Adipocyte (in vitro differentiated cells): ENCODE measurements around the gene CDC20.
A peak's percentile ranks its signal among the peaks of the same experiment; 100 is the strongest.
"Not testable (repeated sequence)": the region's sequence is repeated elsewhere in the genome, so short reads cannot be mapped to it uniquely, and the experiment has no call there.

Experiments
- DNase-seq: peaks from one replicate; pipeline ENCODE4 v3.0.0-alpha.2; 2015; ENCODE audit warnings: low read depth
- H3K27me3 ChIP-seq: replicated peaks from 2 replicates; pipeline ENCODE4 v1.7.0; 2013; ENCODE audit warnings: mild to moderate bottlenecking, low read length, moderate library complexity; ENCODE audit not compliant: control insufficient read depth, insufficient read depth
- H3K36me3 ChIP-seq: 2 replicates; pipeline ENCODE4 v1.7.0; 2013; ENCODE audit warnings: low read length, mild to moderate bottlenecking, moderate library complexity; ENCODE audit not compliant: control insufficient read depth, insufficient read depth, severe bottlenecking
- H3K4me1 ChIP-seq: 2 replicates; pipeline ENCODE4 v1.7.0; 2013; ENCODE audit warnings: mild to moderate bottlenecking, low read length, moderate library complexity; ENCODE audit not compliant: control insufficient read depth, insufficient read depth
- H3K4me3 ChIP-seq: 2 replicates; pipeline ENCODE4 v1.7.0; 2013; ENCODE audit warnings: mild to moderate bottlenecking, low read length, moderate library complexity
- H3K9ac ChIP-seq: 2 replicates; pipeline ENCODE4 v1.7.0; 2013; ENCODE audit warnings: mild to moderate bottlenecking, low read length, moderate library complexity
- H3K9me3 ChIP-seq: 2 replicates; pipeline ENCODE4 v1.7.0; 2013; ENCODE audit warnings: mild to moderate bottlenecking, low read length, moderate library complexity; ENCODE audit not compliant: control insufficient read depth

CDC20 gene

DNA sequence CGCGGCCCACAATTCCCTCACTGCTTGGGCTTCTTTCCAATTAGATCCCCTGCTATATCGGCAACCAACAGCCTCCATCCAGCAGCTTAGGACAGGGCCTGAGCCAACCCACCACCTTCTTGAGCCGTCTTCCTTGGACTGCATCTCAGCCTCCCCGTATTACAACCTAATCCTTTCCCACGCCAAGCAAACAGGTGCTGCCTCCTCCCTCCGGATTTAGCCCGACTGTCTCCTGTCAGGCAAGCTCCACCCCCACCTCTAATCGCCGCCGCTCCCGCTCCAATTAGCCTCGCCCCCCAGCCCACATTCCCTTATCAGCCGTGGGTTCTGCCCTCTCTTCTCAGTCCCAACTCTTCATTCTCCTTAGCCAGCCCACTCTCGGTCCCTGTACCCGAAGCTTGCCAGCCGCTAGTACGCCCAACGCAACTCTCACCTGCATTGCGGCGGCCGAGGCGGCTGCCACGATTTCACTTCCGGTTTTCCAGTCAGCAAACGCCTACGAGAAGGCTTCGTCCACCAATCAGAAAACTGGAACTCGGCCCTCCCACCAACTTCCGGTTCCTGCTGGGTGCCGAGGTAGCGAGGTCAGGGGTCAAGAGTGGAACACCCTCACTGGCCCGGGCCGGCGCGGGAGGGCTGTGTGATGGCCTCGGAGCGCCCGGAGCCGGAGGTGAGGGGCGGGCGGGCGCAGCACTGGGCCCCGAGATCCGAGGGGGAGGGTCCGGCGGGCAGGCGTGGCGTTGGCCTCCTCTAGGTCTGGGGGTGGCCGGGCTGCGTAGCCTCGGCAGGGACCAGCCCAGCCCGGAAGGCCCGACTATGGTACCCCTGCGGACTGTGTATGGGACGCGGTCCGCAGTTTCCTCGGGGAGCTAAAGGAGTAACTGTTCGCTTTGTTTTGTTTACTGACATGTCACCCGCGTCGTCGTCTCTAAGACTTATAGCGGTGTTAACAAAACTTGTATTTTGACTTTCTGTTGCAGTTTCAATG lies 30.8 kb downstream of the CDC20 start, which contains the start of the genes MED8 and SZT2:
Gene MED8 (minus strand): TSS at position 475 of the 988 bp plus-strand sequence. CDS start 36 bp downstream, at position 439.
Gene SZT2 (plus strand): TSS at position 574 of the 988 bp plus-strand sequence. CDS start 70 bp downstream, at position 644.
- Histone ChIP-seq H3K4me3 (peak within 1 kb of the TSS; percentile 96), H3K9ac (peak within 1 kb of the TSS; percentile 95), H3K4me1 (peaks cover 38% of the 10 kb centered on the region), H3K36me3 (peaks cover 30% of the 10 kb centered on the region), H3K27me3 (no peaks in the 10 kb centered on the region), H3K9me3 (no peaks in the 10 kb centered on the region)
- peak; percentile 98 for DNase-seq

DNA sequence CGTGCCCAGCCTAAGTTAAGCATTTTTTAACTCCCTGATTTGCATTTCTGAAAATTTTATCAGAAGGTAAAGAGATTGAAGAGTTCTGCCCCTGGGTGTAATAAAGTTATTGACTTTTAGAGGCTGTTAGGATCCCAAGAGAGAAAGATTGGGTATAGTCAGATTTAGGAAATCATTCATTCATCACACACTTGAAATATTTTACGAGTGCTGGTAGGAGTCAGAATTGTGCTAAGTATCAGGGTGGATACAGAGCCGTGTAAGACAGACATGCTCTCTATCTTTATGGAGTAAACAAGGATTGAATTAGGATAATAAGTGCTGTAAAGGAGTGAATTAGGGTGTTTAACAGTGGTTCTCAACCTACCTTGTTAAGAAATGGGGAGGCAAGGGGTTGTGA lies 33.9 kb downstream of the CDC20 start:
- no peaks in the 10 kb centered on the region for H3K9me3 ChIP-seq
- no peak overlapping the region for H3K9ac ChIP-seq
- no peaks in the 10 kb centered on the region for H3K27me3 ChIP-seq
- H3K4me3 ChIP-seq = no peak overlapping the region
- H3K4me1 ChIP-seq = peaks cover 26% of the 10 kb centered on the region
- peaks cover 17% of the 10 kb centered on the region for H3K36me3 ChIP-seq
- DNase-seq = no peak

DNA sequence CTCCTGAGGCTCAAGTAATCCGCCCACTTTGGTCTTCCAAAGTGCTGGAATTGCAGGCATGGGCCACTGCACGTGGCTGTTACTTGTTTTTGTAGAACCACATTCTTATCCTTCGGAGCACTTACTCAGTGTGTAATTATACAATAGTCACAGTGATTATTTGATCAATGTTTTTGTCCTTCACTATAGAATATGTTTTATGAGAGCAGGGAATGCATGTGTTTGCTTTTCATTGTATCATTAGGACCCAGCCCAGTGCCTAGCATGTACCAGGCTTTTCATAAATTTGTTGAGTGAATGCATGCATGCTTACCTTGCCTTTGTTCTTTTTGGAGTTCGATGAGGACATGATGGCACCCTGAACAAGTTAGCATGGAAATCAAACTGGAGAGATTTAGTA lies 36.7 kb downstream of the CDC20 start:
- Histone ChIP-seq H3K4me1 (peaks cover 10% of the 10 kb centered on the region), H3K4me3 (no peak overlapping the region), H3K9me3 (no peaks in the 10 kb centered on the region), H3K36me3 (peaks cover 17% of the 10 kb centered on the region), H3K9ac (no peak overlapping the region), H3K27me3 (no peaks in the 10 kb centered on the region)
- DNase-seq = no peak

GRCh38 chr1:43396059-43396458 lies 37.3 kb downstream of the CDC20 start:
- Histone ChIP-seq H3K4me3 (no peak overlapping the region), H3K4me1 (peaks cover 4% of the 10 kb centered on the region), H3K36me3 (peaks cover 17% of the 10 kb centered on the region), H3K27me3 (no peaks in the 10 kb centered on the region), H3K9ac (no peak overlapping the region), H3K9me3 (no peaks in the 10 kb centered on the region)
- no peak for DNase-seq

DNA sequence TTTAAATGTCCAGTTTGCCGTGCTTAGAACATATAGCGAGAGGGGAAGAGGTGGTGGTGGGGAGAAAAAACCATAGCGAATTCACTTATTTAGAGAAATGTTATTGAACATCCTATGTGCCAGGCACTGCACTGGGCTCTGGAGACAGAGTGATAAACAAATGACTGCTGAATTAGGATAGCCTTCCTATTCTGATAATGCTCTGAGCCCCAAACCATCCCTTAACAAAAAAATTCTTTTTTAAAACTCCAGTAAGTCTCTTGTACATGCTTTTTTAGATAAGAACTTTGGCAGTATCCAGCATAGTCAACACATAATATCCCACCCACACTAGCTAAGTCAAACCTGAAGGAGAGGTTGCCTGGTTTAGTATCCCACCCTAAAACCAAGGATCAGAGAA lies 39.4 kb downstream of the CDC20 start:
- Histone ChIP-seq H3K4me1 (no peaks in the 10 kb centered on the region), H3K4me3 (no peak overlapping the region), H3K9me3 (no peaks in the 10 kb centered on the region), H3K36me3 (peaks cover 26% of the 10 kb centered on the region), H3K9ac (no peak overlapping the region), H3K27me3 (no peaks in the 10 kb centered on the region)
- DNase-seq = no peak

DNA sequence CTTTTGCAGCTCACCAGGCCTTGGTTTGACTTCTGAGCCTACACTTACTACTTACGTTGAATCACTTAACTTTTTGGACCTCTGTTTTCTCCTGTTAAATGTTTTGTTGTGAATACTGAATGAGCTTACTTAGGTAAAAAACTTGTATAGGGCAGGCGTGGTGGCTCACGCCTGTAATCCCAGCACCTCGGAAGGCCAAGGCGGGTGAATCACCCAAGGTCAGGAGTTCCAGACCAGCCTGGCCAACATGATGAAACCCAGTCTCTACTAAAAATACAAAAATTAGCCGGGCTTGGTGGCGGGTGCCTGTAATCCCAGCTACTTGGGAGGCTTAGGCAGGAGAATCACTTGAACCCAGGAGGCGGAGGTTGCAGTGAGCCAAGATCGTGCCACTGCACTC lies 41.7 kb downstream of the CDC20 start:
- H3K27me3 ChIP-seq, H3K4me1 ChIP-seq, H3K9ac ChIP-seq, DNase-seq, H3K4me3 ChIP-seq, H3K9me3 ChIP-seq: not testable (repeated sequence)
- peaks cover 44% of the 10 kb centered on the region for H3K36me3 ChIP-seq

DNA sequence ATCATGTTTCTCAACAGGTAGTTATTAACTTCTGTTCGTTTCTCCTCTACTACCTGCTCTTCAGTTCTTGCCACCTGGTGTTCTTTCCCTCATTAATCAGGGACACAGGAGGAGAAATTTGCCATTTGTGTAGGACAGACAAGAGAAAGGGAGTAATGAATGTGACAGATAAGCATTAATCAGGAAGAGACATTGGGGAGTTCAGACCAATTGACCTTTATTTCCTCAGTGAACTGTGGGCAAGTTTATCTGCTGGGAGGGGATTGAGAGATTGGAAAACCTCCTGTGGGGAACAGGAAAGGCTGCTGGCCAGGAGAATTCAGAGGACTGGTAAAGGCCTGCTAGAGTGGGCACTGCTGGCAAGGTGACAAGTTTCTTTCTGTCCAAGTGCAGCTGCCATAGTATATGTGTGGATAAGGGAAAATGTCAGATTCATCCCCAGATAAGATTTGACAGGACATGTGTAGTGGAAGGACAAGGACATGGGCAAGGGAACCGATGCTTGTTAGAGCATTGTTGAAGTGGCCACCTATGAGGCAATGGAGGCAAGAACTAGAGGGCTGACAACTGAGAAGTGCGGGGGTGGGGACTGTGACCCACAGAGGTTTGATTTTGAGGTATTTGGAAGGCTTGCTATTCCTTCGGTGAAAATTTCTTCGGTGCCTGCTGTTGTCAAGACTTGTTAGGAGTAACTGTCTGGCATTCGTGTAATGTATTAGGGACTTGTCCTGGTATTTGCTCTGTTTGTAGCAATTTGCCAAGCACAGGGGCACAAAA lies 43.5 kb downstream of the CDC20 start:
- H3K9me3 ChIP-seq = no peaks in the 10 kb centered on the region
- H3K4me1 ChIP-seq = peaks cover 6% of the 10 kb centered on the region
- no peaks in the 10 kb centered on the region for H3K27me3 ChIP-seq
- H3K9ac ChIP-seq = no peak overlapping the region
- peaks cover 45% of the 10 kb centered on the region for H3K36me3 ChIP-seq
- DNase-seq = no peak
- H3K4me3 ChIP-seq = no peak overlapping the region

- peaks cover 63% of the 10 kb centered on the region for H3K36me3 ChIP-seq
Observed at GRCh38 chr1:43404353-43404752, 45.6 kb downstream of the CDC20 start.

DNA sequence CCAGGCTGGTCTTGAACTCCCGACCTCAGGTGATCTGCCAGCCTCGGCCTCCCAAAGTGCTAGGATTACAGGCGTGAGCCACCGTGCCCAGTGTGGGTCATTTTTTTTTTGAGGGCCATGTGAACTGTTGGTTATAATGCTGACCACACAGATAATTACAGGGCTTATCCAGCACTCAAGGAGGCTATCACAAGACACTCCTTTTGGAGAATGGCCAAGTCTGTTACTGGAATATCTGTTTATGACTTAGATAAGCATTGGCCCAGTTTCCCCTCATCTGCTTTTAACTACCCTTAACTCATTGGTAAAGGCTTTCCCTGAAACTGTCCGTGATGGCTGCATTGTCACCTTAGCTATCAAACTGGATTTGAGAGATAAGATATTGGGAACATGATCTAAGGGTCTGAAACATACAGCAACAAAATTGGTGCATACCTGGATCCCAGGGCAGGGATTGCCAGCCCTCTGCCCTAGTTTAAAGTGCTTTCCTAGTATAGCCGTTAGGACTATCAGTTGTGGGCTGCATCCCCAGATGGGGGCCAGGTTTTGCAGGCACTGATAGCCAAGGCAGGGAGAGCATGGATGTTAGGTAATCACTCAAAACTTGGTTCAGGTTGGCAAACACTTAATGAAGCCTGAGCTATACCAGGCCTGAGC lies 46.6 kb downstream of the CDC20 start:
- H3K36me3 ChIP-seq = peaks cover 71% of the 10 kb centered on the region

More at GRCh38 chr1:43404353-43404752, 45.6 kb downstream of the CDC20 start:
- no peaks in the 10 kb centered on the region for H3K27me3 ChIP-seq
- no peaks in the 10 kb centered on the region for H3K9me3 ChIP-seq
- H3K4me3 ChIP-seq = no peak overlapping the region
- DNase-seq = no peak
- H3K9ac ChIP-seq = no peak overlapping the region
- H3K4me1 ChIP-seq = peaks cover 6% of the 10 kb centered on the region

GRCh38 chr1:43405876-43406234 lies 47.1 kb downstream of the CDC20 start:
- Histone ChIP-seq H3K9ac (no peak overlapping the region), H3K36me3 (peaks cover 76% of the 10 kb centered on the region), H3K27me3 (no peaks in the 10 kb centered on the region), H3K9me3 (no peaks in the 10 kb centered on the region), H3K4me1 (peaks cover 6% of the 10 kb centered on the region), H3K4me3 (no peak overlapping the region)
- DNase-seq = no peak

More for the DNA sequence above, 46.6 kb downstream of the CDC20 start:
- H3K9me3 ChIP-seq = no peaks in the 10 kb centered on the region
- DNase-seq = no peak
- H3K9ac ChIP-seq = no peak overlapping the region
- H3K27me3 ChIP-seq = no peaks in the 10 kb centered on the region
- peaks cover 6% of the 10 kb centered on the region for H3K4me1 ChIP-seq
- no peak overlapping the region for H3K4me3 ChIP-seq

DNA sequence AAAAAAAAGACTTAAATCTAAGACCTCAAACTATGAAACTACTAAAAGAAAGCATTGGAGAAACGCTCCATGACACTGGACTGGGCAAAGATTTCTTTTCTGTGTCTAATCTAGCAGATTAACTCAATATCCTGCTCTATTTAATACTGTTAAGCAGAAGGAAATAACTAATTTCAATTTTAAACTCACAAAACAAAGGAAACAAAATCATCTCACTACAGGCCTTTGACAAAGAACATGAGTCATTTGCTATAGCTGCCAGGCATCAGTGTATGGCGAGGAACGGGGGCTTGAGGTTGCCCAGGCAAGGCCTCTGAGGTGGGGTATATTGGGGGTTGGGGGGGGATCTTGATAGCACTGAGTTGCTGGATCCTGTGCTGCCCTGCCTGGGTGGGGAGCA lies 51.8 kb downstream of the CDC20 start:
- no peak for DNase-seq
- Histone ChIP-seq H3K36me3 (peaks cover 64% of the 10 kb centered on the region), H3K9ac (no peak overlapping the region), H3K9me3 (no peaks in the 10 kb centered on the region), H3K4me3 (no peak overlapping the region), H3K4me1 (peaks cover 1% of the 10 kb centered on the region), H3K27me3 (no peaks in the 10 kb centered on the region)
